ENCODE results near the gene MFAP3.

The MFAP3 gene

GRCh38 chr5:154044099-154044498 is 5.3 kb downstream of the MFAP3 start:
- no peak overlapping the region for H3K18ac ChIP-seq (ENCODE audit: low read length)
- peak overlapping the region; percentile 25 for H3K23ac ChIP-seq (ENCODE audit: low read length)
- no peak overlapping the region for H3K27ac ChIP-seq (ENCODE audit: low read depth, low read length)
- H4K5ac ChIP-seq (ENCODE audit: low read length): no peak overlapping the region
- no peak overlapping the region for H3K9ac ChIP-seq (ENCODE audit: low read length)
- no peak overlapping the region for H4K8ac ChIP-seq (ENCODE audit: low read depth, low read length)
- H3K36me3 ChIP-seq (ENCODE audit: control insufficient read depth, insufficient read depth, low read length): no peaks in the 10 kb centered on the region
- H2AK5ac ChIP-seq (ENCODE audit: low read length): no peak overlapping the region
- H3K4me3 ChIP-seq (ENCODE audit: low read length): no peak overlapping the region
- H3K79me1 ChIP-seq (ENCODE audit: low read length): peaks cover 12% of the 10 kb centered on the region
- no peaks in the 10 kb centered on the region for H3K27me3 ChIP-seq (ENCODE audit: insufficient read depth, low read length, poor library complexity)
- H2BK15ac ChIP-seq (replicated peaks; ENCODE audit: low read depth): no peak overlapping the region
- no peak for DNase-seq
- no peak overlapping the region for H3K4ac ChIP-seq (ENCODE audit: low read depth, low read length)
- H2BK120ac ChIP-seq (ENCODE audit: low read depth, low read length): no peak overlapping the region
- H3K56ac ChIP-seq (ENCODE audit: low read length): no peak overlapping the region
- peaks cover 3% of the 10 kb centered on the region for H3K79me2 ChIP-seq (ENCODE audit: control insufficient read depth, insufficient read depth, low read length)
- no CpG with 5 or more reads among the region's 3 CpGs for WGBS (ENCODE audit: extremely low coverage, insufficient coverage, low lambda C conversion rate)
- no peaks in the 10 kb centered on the region for H3K4me1 ChIP-seq (ENCODE audit: control insufficient read depth, low read depth, low read length)
- no peak overlapping the region for H3K4me2 ChIP-seq (ENCODE audit: low read length)
- no peak overlapping the region for H2BK5ac ChIP-seq (ENCODE audit: low read length)

- Histone ChIP-seq H3K79me1 (ENCODE audit: low read length) (peaks cover 8% of the 10 kb centered on the region), H3K4me2 (ENCODE audit: low read length) (no peak overlapping the region)
Observed at GRCh38 chr5:154044581-154044980, 5.8 kb downstream of the MFAP3 start.

GRCh38 chr5:154046486-154046885 is 7.7 kb downstream of the MFAP3 start:
- no peak overlapping the region for H3K27ac ChIP-seq (ENCODE audit: low read depth, low read length)
- no peaks in the 10 kb centered on the region for H3K27me3 ChIP-seq (ENCODE audit: insufficient read depth, low read length, poor library complexity)
- H4K5ac ChIP-seq (ENCODE audit: low read length): no peak overlapping the region
- no peak overlapping the region for H3K4me3 ChIP-seq (ENCODE audit: low read length)
- H3K4ac ChIP-seq (ENCODE audit: low read depth, low read length): no peak overlapping the region
- H3K18ac ChIP-seq (ENCODE audit: low read length): no peak overlapping the region
- H4K8ac ChIP-seq (ENCODE audit: low read depth, low read length): no peak overlapping the region
- H3K56ac ChIP-seq (ENCODE audit: low read length): no peak overlapping the region
- no peaks in the 10 kb centered on the region for H3K79me2 ChIP-seq (ENCODE audit: control insufficient read depth, insufficient read depth, low read length)
- DNase-seq: no peak
- WGBS (ENCODE audit: extremely low coverage, insufficient coverage, low lambda C conversion rate): no CpG with 5 or more reads among the region's 7 CpGs
- H2BK120ac ChIP-seq (ENCODE audit: low read depth, low read length): no peak overlapping the region
- H3K79me1 ChIP-seq (ENCODE audit: low read length): peaks cover 8% of the 10 kb centered on the region
- no peak overlapping the region for H3K23ac ChIP-seq (ENCODE audit: low read length)
- H2BK15ac ChIP-seq (replicated peaks; ENCODE audit: low read depth): no peak overlapping the region
- H3K36me3 ChIP-seq (ENCODE audit: control insufficient read depth, insufficient read depth, low read length): no peaks in the 10 kb centered on the region
- no peak overlapping the region for H3K9ac ChIP-seq (ENCODE audit: low read length)
- no peak overlapping the region for H2AK5ac ChIP-seq (ENCODE audit: low read length)
- H2BK5ac ChIP-seq (ENCODE audit: low read length): no peak overlapping the region
- H3K4me2 ChIP-seq (ENCODE audit: low read length): no peak overlapping the region
- no peaks in the 10 kb centered on the region for H3K4me1 ChIP-seq (ENCODE audit: control insufficient read depth, low read depth, low read length)

More at GRCh38 chr5:154044581-154044980, 5.8 kb downstream of the MFAP3 start:
- Histone ChIP-seq H3K4ac (ENCODE audit: low read depth, low read length) (no peak overlapping the region), H3K36me3 (ENCODE audit: control insufficient read depth, insufficient read depth, low read length) (no peaks in the 10 kb centered on the region), H4K8ac (ENCODE audit: low read depth, low read length) (no peak overlapping the region), H3K4me1 (ENCODE audit: control insufficient read depth, low read depth, low read length) (no peaks in the 10 kb centered on the region), H3K9ac (ENCODE audit: low read length) (no peak overlapping the region), H2AK5ac (ENCODE audit: low read length) (no peak overlapping the region), H3K27me3 (ENCODE audit: insufficient read depth, low read length, poor library complexity) (no peaks in the 10 kb centered on the region), H2BK120ac (ENCODE audit: low read depth, low read length) (no peak overlapping the region), H3K18ac (ENCODE audit: low read length) (no peak overlapping the region), H4K5ac (ENCODE audit: low read length) (no peak overlapping the region), H3K79me2 (ENCODE audit: control insufficient read depth, insufficient read depth, low read length) (no peaks in the 10 kb centered on the region), H2BK15ac (replicated peaks; ENCODE audit: low read depth) (no peak overlapping the region), H3K23ac (ENCODE audit: low read length) (no peak overlapping the region), H3K4me3 (ENCODE audit: low read length) (no peak overlapping the region), H3K27ac (ENCODE audit: low read depth, low read length) (no peak overlapping the region), H2BK5ac (ENCODE audit: low read length) (no peak overlapping the region), H3K56ac (ENCODE audit: low read length) (no peak overlapping the region)
- DNase-seq: no peak
- no CpG with 5 or more reads among the region's 2 CpGs for WGBS (ENCODE audit: extremely low coverage, insufficient coverage, low lambda C conversion rate)

GRCh38 chr5:154047324-154047723 is 8.6 kb downstream of the MFAP3 start:
- Histone ChIP-seq H3K27ac (ENCODE audit: low read depth, low read length) (no peak overlapping the region), H2BK120ac (ENCODE audit: low read depth, low read length) (no peak overlapping the region)
- 100% methylated on average over 1 of the region's 3 CpGs for WGBS (ENCODE audit: extremely low coverage, insufficient coverage, low lambda C conversion rate)

GRCh38 chr5:154049636-154050035 is 10.9 kb downstream of the MFAP3 start:
- WGBS (ENCODE audit: extremely low coverage, insufficient coverage, low lambda C conversion rate): no CpG with 5 or more reads among the region's 5 CpGs
- Histone ChIP-seq H2BK15ac (replicated peaks; ENCODE audit: low read depth) (no peak overlapping the region), H3K18ac (ENCODE audit: low read length) (no peak overlapping the region), H3K79me1 (ENCODE audit: low read length) (peaks cover 5% of the 10 kb centered on the region), H3K27me3 (ENCODE audit: insufficient read depth, low read length, poor library complexity) (no peaks in the 10 kb centered on the region), H2BK120ac (ENCODE audit: low read depth, low read length) (no peak overlapping the region), H3K23ac (ENCODE audit: low read length) (no peak overlapping the region), H3K79me2 (ENCODE audit: control insufficient read depth, insufficient read depth, low read length) (no peaks in the 10 kb centered on the region), H4K8ac (ENCODE audit: low read depth, low read length) (no peak overlapping the region), H3K4me3 (ENCODE audit: low read length) (no peak overlapping the region), H3K4me1 (ENCODE audit: control insufficient read depth, low read depth, low read length) (no peaks in the 10 kb centered on the region), H3K4ac (ENCODE audit: low read depth, low read length) (no peak overlapping the region), H3K9ac (ENCODE audit: low read length) (no peak overlapping the region), H4K5ac (ENCODE audit: low read length) (no peak overlapping the region), H3K27ac (ENCODE audit: low read depth, low read length) (no peak overlapping the region), H3K36me3 (ENCODE audit: control insufficient read depth, insufficient read depth, low read length) (no peaks in the 10 kb centered on the region), H2BK5ac (ENCODE audit: low read length) (no peak overlapping the region), H3K56ac (ENCODE audit: low read length) (no peak overlapping the region), H3K4me2 (ENCODE audit: low read length) (no peak overlapping the region), H2AK5ac (ENCODE audit: low read length) (no peak overlapping the region)
- no peak for DNase-seq

More at GRCh38 chr5:154047324-154047723, 8.6 kb downstream of the MFAP3 start:
- H3K18ac ChIP-seq (ENCODE audit: low read length): no peak overlapping the region
- peaks cover 8% of the 10 kb centered on the region for H3K79me1 ChIP-seq (ENCODE audit: low read length)
- no peaks in the 10 kb centered on the region for H3K79me2 ChIP-seq (ENCODE audit: control insufficient read depth, insufficient read depth, low read length)
- no peak overlapping the region for H2AK5ac ChIP-seq (ENCODE audit: low read length)
- no peak overlapping the region for H3K4me2 ChIP-seq (ENCODE audit: low read length)
- no peak overlapping the region for H3K4me3 ChIP-seq (ENCODE audit: low read length)
- H3K56ac ChIP-seq (ENCODE audit: low read length): no peak overlapping the region
- no peaks in the 10 kb centered on the region for H3K4me1 ChIP-seq (ENCODE audit: control insufficient read depth, low read depth, low read length)
- no peak overlapping the region for H4K5ac ChIP-seq (ENCODE audit: low read length)
- no peak overlapping the region for H2BK15ac ChIP-seq (replicated peaks; ENCODE audit: low read depth)
- DNase-seq: no peak
- no peak overlapping the region for H3K9ac ChIP-seq (ENCODE audit: low read length)
- H3K36me3 ChIP-seq (ENCODE audit: control insufficient read depth, insufficient read depth, low read length): no peaks in the 10 kb centered on the region
- H4K8ac ChIP-seq (ENCODE audit: low read depth, low read length): no peak overlapping the region
- no peak overlapping the region for H2BK5ac ChIP-seq (ENCODE audit: low read length)
- no peaks in the 10 kb centered on the region for H3K27me3 ChIP-seq (ENCODE audit: insufficient read depth, low read length, poor library complexity)
- no peak overlapping the region for H3K4ac ChIP-seq (ENCODE audit: low read depth, low read length)
- no peak overlapping the region for H3K23ac ChIP-seq (ENCODE audit: low read length)

GRCh38 chr5:154053468-154053867 is 14.7 kb downstream of the MFAP3 start:
- H3K4ac ChIP-seq (ENCODE audit: low read depth, low read length): no peak overlapping the region
- H3K79me1 ChIP-seq (ENCODE audit: low read length): no peaks in the 10 kb centered on the region
- H3K4me2 ChIP-seq (ENCODE audit: low read length): no peak overlapping the region
- H4K8ac ChIP-seq (ENCODE audit: low read depth, low read length): no peak overlapping the region
- no peak overlapping the region for H4K5ac ChIP-seq (ENCODE audit: low read length)
- H3K4me3 ChIP-seq (ENCODE audit: low read length): no peak overlapping the region
- no peak for DNase-seq
- H2BK5ac ChIP-seq (ENCODE audit: low read length): no peak overlapping the region
- no peaks in the 10 kb centered on the region for H3K27me3 ChIP-seq (ENCODE audit: insufficient read depth, low read length, poor library complexity)
- H3K23ac ChIP-seq (ENCODE audit: low read length): no peak overlapping the region
- H2BK120ac ChIP-seq (ENCODE audit: low read depth, low read length): no peak overlapping the region
- WGBS (ENCODE audit: extremely low coverage, insufficient coverage, low lambda C conversion rate): no CpG with 5 or more reads among the region's 4 CpGs
- H2BK15ac ChIP-seq (replicated peaks; ENCODE audit: low read depth): no peak overlapping the region
- H3K36me3 ChIP-seq (ENCODE audit: control insufficient read depth, insufficient read depth, low read length): no peaks in the 10 kb centered on the region
- no peak overlapping the region for H3K9ac ChIP-seq (ENCODE audit: low read length)
- H3K4me1 ChIP-seq (ENCODE audit: control insufficient read depth, low read depth, low read length): no peaks in the 10 kb centered on the region
- no peak overlapping the region for H3K56ac ChIP-seq (ENCODE audit: low read length)
- H3K18ac ChIP-seq (ENCODE audit: low read length): no peak overlapping the region
- H2AK5ac ChIP-seq (ENCODE audit: low read length): no peak overlapping the region
- no peaks in the 10 kb centered on the region for H3K79me2 ChIP-seq (ENCODE audit: control insufficient read depth, insufficient read depth, low read length)
- H3K27ac ChIP-seq (ENCODE audit: low read depth, low read length): no peak overlapping the region

Data from mesendoderm (in vitro differentiated cells).